Panc1 (cell line): ENCODE measurements around the gene TBC1D22A. TPM values are rescaled to one million over a fixed set of nuclear protein-coding genes. Genes with fewer than 3 reads are reported as not detected.

ENCODE experiments used
- ATAC-seq: fragments of 200-7000 bp; cut with Tn5 transposase; 2 replicates; pipeline ENCODE4 v1.9.1; 2020; ENCODE audit warnings: mild to moderate bottlenecking, moderate library complexity
- BruUV-seq: library from RNA; stranded (reverse); fragments of 400-500 nt; replicated peaks from 2 replicates; lab custom pipeline; 2021; lab: Mats Ljungman, UMichigan
- CTCF ChIA-PET: fragments of 300-600 bp; sonication (Branson Sonifier 250); formaldehyde crosslinking; loops from one replicate; lab custom pipeline; 2022; ENCODE audit warnings: antibody characterized with exemption; lab: Charles Lee
- POLR2A ChIA-PET: fragments of 300-600 bp; sonication (Branson Sonifier 250); formaldehyde crosslinking; loops from one replicate; lab custom pipeline; 2022; ENCODE audit warnings: antibody characterized with exemption; lab: Charles Lee
- DNase-seq: peaks from one replicate; pipeline ENCODE4 v3.0.0-alpha.2; 2010; ENCODE audit warnings: low read depth, low spot score
- H3K27ac ChIP-seq: 2 replicates; pipeline ENCODE4 v1.5.1; 2011; ENCODE audit warnings: mild to moderate bottlenecking, low read length, inconsistent platforms
- H3K27me3 ChIP-seq: fragments of 200-500 bp; sonication (Bioruptor generic); 2 replicates; pipeline ENCODE4 v1.6.0; 2014; ENCODE audit warnings: low read length, inconsistent platforms; ENCODE audit not compliant: control insufficient read depth, insufficient read depth
- H3K36me3 ChIP-seq: fragments of 200-500 bp; sonication (Bioruptor generic); 2 replicates; pipeline ENCODE4 v1.5.1; 2014; ENCODE audit warnings: inconsistent platforms, mild to moderate bottlenecking, low read length, moderate library complexity; ENCODE audit not compliant: control insufficient read depth, insufficient read depth
- H3K4me1 ChIP-seq: 2 replicates; pipeline ENCODE4 v1.5.1; 2011; ENCODE audit warnings: inconsistent platforms, mild to moderate bottlenecking, low read length, moderate library complexity; ENCODE audit not compliant: control insufficient read depth, insufficient read depth
- H3K4me3 ChIP-seq, 2 experiments: 2 replicates each; pipeline ENCODE4 v1.5.1; 2011 to 2012; ENCODE audit warnings: low read depth in 2 of 2, low read length in 2 of 2, mild to moderate bottlenecking in 2 of 2, inconsistent platforms in 1 of 2, moderate library complexity in 1 of 2
- H3K9me3 ChIP-seq: fragments of 200-500 bp; sonication (Bioruptor generic); 2 replicates; pipeline ENCODE4 v1.5.1; 2014; ENCODE audit warnings: low read depth, mild to moderate bottlenecking, inconsistent platforms, low read length, moderate library complexity; ENCODE audit not compliant: control insufficient read depth, insufficient read depth
- POLR2AphosphoS5 ChIP-seq: IDR thresholded peaks from 2 replicates; pipeline ENCODE4 v1.6.1; 2012; ENCODE audit warnings: mild to moderate bottlenecking, low read depth, low read length, moderate library complexity
- SIN3A ChIP-seq: IDR thresholded peaks from 2 replicates; pipeline ENCODE4 v1.6.1; 2012; ENCODE audit warnings: low read depth, mild to moderate bottlenecking, low read length, moderate library complexity, borderline replicate concordance; ENCODE audit not compliant: insufficient read depth
- TCF7L2 ChIP-seq: IDR thresholded peaks from 2 replicates; pipeline ENCODE4 v1.6.1; 2011; ENCODE audit warnings: mild to moderate bottlenecking, low read depth, low read length, inconsistent platforms
- in situ Hi-C: cut with HindIII; loops from 2 replicates; pipeline ENCODE4 v1.10.0; 2016; ENCODE audit warnings: low sequenced_read_pairs, low pct_unique_long_range_greater_than_20kb
- intact Hi-C: fragments of 100-400 bp; cut with micrococcal nuclease; formaldehyde crosslinking; loops from one replicate; pipeline ENCODE4 v1.10.0; 2022; ENCODE audit not compliant: unreplicated experiment
- total RNA-seq: library from RNA; stranded (reverse); gene quantifications from one replicate; pipeline ENCODE4 v1.2.1, GENCODE V29; 2021; ENCODE audit not compliant: unreplicated experiment
- TF ChIP-seq, protein P1 (sequence below), 2 experiments: IDR thresholded peaks; 2 replicates each; pipeline ENCODE4 v1.6.1; 2011 to 2012; ENCODE audit warnings: low read depth in 2 of 2, control low read depth in 1 of 2, low read length in 1 of 2, mild to moderate bottlenecking in 1 of 2, moderate library complexity in 1 of 2; ENCODE audit not compliant: insufficient read depth in 1 of 2
- TF ChIP-seq, protein P2 (sequence below): fragments of 450-650 bp; IDR thresholded peaks from 2 replicates; pipeline ENCODE4 v1.5.1; 2017; ENCODE audit warnings: mild to moderate bottlenecking

Gene TBC1D22A
- total RNA-seq, 1 experiment from 2014 or later, result 28.7 TPM

DNA sequence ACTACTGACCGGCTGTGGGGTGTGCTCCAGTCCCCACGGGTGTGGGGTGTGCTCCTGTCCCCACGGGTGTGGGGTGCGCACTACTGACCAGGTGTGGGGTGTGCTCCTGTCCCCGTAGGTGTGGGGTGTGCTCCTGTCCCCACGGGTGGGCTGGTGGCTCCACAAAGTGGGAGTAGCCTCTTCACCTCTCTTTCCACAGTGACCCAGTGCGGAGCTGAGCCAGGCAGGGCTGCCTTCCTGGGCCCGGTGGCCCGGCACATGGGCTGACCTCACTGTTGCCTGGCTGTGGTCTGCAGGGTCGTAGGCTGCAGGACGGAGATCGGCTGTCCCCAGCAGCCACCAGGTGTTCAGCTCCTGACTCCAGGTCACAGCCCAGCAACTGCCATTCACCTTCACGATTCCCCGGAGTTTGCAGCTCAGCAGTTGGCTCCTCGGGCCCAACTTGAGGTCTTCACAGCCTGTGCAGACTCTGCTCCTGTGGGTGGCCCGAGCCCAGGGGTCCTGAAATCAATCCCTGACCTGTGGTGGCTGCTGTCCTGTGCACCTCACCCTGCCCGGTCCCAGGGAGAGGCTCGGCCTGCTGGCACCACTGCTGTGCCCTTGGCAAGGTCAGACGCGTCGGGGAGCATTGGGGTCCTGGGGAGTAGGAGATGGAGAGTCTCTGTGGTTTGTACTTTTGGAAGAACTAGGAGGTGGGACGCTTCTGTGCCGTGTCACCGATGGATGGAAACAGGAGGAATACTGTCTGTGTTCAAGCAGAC lies 414.3 kb downstream of the TBC1D22A start:
- intact Hi-C loops, result no loop called here
- BruUV-seq, result no TSS peak
- ATAC-seq, result no peak
- H3K9me3 ChIP-seq, result no peaks in the 10 kb centered on the region
- ChIA-PET POLR2A (no interaction called here), CTCF (no interaction called here)
- no peak overlapping the region for H3K27ac ChIP-seq
- no peaks in the 10 kb centered on the region for H3K27me3 ChIP-seq
- H3K36me3 ChIP-seq, result no peaks in the 10 kb centered on the region
- TF ChIP-seq, protein P1, sequence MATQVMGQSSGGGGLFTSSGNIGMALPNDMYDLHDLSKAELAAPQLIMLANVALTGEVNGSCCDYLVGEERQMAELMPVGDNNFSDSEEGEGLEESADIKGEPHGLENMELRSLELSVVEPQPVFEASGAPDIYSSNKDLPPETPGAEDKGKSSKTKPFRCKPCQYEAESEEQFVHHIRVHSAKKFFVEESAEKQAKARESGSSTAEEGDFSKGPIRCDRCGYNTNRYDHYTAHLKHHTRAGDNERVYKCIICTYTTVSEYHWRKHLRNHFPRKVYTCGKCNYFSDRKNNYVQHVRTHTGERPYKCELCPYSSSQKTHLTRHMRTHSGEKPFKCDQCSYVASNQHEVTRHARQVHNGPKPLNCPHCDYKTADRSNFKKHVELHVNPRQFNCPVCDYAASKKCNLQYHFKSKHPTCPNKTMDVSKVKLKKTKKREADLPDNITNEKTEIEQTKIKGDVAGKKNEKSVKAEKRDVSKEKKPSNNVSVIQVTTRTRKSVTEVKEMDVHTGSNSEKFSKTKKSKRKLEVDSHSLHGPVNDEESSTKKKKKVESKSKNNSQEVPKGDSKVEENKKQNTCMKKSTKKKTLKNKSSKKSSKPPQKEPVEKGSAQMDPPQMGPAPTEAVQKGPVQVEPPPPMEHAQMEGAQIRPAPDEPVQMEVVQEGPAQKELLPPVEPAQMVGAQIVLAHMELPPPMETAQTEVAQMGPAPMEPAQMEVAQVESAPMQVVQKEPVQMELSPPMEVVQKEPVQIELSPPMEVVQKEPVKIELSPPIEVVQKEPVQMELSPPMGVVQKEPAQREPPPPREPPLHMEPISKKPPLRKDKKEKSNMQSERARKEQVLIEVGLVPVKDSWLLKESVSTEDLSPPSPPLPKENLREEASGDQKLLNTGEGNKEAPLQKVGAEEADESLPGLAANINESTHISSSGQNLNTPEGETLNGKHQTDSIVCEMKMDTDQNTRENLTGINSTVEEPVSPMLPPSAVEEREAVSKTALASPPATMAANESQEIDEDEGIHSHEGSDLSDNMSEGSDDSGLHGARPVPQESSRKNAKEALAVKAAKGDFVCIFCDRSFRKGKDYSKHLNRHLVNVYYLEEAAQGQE (IDR thresholded peaks at IDR 0.05; ENCODE audit: insufficient read depth in 1 of 2, low read depth in 2 of 2, low read length in 1 of 2), result no peak
- TF ChIP-seq POLR2AphosphoS5 (no peak), TCF7L2 (no peak), SIN3A (no peak)
- TF ChIP-seq, protein P2, sequence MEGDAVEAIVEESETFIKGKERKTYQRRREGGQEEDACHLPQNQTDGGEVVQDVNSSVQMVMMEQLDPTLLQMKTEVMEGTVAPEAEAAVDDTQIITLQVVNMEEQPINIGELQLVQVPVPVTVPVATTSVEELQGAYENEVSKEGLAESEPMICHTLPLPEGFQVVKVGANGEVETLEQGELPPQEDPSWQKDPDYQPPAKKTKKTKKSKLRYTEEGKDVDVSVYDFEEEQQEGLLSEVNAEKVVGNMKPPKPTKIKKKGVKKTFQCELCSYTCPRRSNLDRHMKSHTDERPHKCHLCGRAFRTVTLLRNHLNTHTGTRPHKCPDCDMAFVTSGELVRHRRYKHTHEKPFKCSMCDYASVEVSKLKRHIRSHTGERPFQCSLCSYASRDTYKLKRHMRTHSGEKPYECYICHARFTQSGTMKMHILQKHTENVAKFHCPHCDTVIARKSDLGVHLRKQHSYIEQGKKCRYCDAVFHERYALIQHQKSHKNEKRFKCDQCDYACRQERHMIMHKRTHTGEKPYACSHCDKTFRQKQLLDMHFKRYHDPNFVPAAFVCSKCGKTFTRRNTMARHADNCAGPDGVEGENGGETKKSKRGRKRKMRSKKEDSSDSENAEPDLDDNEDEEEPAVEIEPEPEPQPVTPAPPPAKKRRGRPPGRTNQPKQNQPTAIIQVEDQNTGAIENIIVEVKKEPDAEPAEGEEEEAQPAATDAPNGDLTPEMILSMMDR, result no peak
- in situ Hi-C loops, result no loop called here
- no peak for DNase-seq
- H3K4me1 ChIP-seq, result no peaks in the 10 kb centered on the region
- no peak overlapping the region for H3K4me3 ChIP-seq

DNA sequence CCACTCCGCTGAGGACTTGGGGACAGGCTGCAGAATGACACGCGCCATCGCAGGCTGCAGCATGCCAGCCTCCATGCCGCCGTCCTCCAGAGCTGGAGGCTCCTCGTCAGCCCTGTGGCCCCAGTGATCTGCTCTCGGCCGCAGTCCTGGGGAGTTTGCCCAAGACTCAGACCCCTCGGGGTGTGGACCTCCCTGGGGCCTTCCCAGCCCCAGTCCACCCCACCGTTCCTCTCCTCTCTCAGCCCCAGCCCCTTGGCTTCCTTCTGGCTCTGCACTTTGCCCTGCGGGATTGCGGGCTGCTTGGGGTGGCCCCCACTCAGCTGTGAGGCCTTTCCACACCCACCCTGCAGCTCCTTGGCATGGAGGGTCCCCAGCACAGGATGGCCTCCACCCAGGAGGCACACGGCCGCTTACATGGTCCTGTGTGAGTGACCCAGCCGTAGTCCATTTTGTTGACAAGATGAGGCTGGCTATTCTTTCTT lies 414.9 kb downstream of the TBC1D22A start:
- no peak for TF ChIP-seq TCF7L2
- TF ChIP-seq, protein P1 (IDR thresholded peaks at IDR 0.05; ENCODE audit: insufficient read depth in 1 of 2, low read depth in 2 of 2, low read length in 1 of 2), result no peak
- no peak for TF ChIP-seq SIN3A
- TF ChIP-seq POLR2AphosphoS5, result no peak
- TF ChIP-seq, protein P2, result no peak
- no TSS peak for BruUV-seq

More for the DNA sequence above, 414.9 kb downstream of the TBC1D22A start:
- H3K27ac ChIP-seq, result no peak overlapping the region
- H3K9me3 ChIP-seq, result no peaks in the 10 kb centered on the region
- H3K4me1 ChIP-seq, result no peaks in the 10 kb centered on the region
- H3K4me3 ChIP-seq, result no peak overlapping the region
- intact Hi-C loops (no loop called here), in situ Hi-C loops (no loop called here)
- DNase-seq, result no peak
- ATAC-seq, result no peak
- POLR2A ChIA-PET, result no interaction called here
- CTCF ChIA-PET, result no interaction called here
- no peaks in the 10 kb centered on the region for H3K27me3 ChIP-seq
- no peaks in the 10 kb centered on the region for H3K36me3 ChIP-seq
